ENCODE results near the gene RSPO3.

The RSPO3 gene

GRCh38 chr6:127164565-127164964 is 46.1 kb downstream of the RSPO3 start:
- DNase-seq = no peak

GRCh38 chr6:127173156-127173940 is 54.9 kb downstream of the RSPO3 start:
- no peak for DNase-seq

- DNase-seq = peak; percentile 62
Measured at GRCh38 chr6:127176146-127176545, 57.7 kb downstream of the RSPO3 start.

- DNase-seq = peak; percentile 78
Measured at GRCh38 chr6:127177030-127177922, 58.8 kb downstream of the RSPO3 start.

GRCh38 chr6:127177923-127178231 is 59.4 kb downstream of the RSPO3 start:
- DNase-seq = no peak

GRCh38 chr6:127178746-127179145 is 60.3 kb downstream of the RSPO3 start:
- DNase-seq = no peak

GRCh38 chr6:127180426-127180825 is 62.0 kb downstream of the RSPO3 start:
- no peak for DNase-seq

- peak; percentile 11 for DNase-seq
Measured at GRCh38 chr6:127182501-127182900, 64.0 kb downstream of the RSPO3 start.

GRCh38 chr6:127185437-127185995 is 67.0 kb downstream of the RSPO3 start:
- no peak for DNase-seq

- DNase-seq = no peak
Measured at GRCh38 chr6:127186889-127187288, 68.4 kb downstream of the RSPO3 start.

GRCh38 chr6:127188744-127189143 is 70.3 kb downstream of the RSPO3 start:
- DNase-seq = no peak

- DNase-seq = peak; percentile 65
Measured at GRCh38 chr6:127190552-127190951, 72.1 kb downstream of the RSPO3 start.

GRCh38 chr6:127191716-127192115 is 73.2 kb downstream of the RSPO3 start:
- DNase-seq = peak; percentile 62

- peak; percentile 67 for DNase-seq
Measured at GRCh38 chr6:127192911-127193541, 74.6 kb downstream of the RSPO3 start.

GRCh38 chr6:127195833-127196232 is 77.4 kb downstream of the RSPO3 start:
- DNase-seq = no peak

GRCh38 chr6:127198549-127198948 is 80.1 kb downstream of the RSPO3 start:
- DNase-seq = peak; percentile 47

- no peak for DNase-seq
Measured at GRCh38 chr6:127199470-127199869, 81.0 kb downstream of the RSPO3 start.

GRCh38 chr6:127200114-127200513 is 81.6 kb downstream of the RSPO3 start:
- DNase-seq = no peak

- DNase-seq = peak; percentile 60
Measured at GRCh38 chr6:127201321-127201720, 82.8 kb downstream of the RSPO3 start.

- DNase-seq = peak; percentile 13
Measured at GRCh38 chr6:127202676-127203075, 84.2 kb downstream of the RSPO3 start.

- DNase-seq = no peak
Measured at GRCh38 chr6:127204281-127204680, 85.8 kb downstream of the RSPO3 start.

- peak; percentile 36 for DNase-seq
Measured at GRCh38 chr6:127205036-127205435, 86.6 kb downstream of the RSPO3 start.

- peak; percentile 42 for DNase-seq
Measured at GRCh38 chr6:127206531-127207095, 88.1 kb downstream of the RSPO3 start.

Measured in HCEC 1CT (cell line).